ENCODE measurements around the gene FAM117B.
"Not testable (repeated sequence)": the region's sequence is repeated elsewhere in the genome, so short reads cannot be mapped to it uniquely, and the experiment has no call there.

Gene FAM117B

DNA sequence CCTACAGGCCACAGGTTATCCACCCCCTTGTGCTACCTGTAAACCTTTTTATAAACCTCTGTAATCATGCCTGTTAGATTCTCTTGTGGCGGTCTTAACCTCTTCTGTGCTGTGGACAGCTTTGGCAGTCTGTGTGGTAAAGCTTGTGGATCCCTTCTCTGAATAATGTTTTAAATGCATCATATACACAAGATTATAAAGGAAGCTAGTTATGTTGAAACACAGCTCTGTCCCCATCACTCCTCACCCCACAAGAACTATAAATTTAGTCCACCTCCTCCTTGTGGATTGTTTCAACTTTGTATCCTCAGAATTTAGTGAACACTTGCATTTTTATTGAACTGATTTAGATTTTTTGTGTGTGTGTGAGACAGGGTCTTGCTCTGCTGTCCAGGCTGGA is 129.1 kb downstream of the FAM117B start:
- DNase-seq = peak in 1 of 2 experiments; percentile 17

DNA sequence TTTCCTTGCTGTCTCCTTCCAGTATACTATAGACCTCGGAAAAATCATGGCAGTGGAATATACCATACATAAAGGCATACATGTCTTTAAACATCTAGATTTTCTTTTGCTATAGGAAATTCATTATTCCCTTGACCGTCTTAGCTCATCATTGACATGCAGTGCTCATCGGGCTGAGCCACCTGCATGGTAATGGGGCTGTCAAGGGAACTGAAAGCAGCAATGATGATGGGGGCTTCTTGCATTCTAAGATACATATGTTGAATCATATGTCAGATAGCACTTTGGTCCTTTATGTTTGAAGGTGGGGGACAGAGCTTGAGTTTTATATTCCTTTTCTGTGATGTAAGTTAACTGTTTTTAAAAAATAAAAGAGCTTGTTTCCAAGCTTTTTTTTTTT is 130.2 kb downstream of the FAM117B start:
- no peak for DNase-seq

DNA sequence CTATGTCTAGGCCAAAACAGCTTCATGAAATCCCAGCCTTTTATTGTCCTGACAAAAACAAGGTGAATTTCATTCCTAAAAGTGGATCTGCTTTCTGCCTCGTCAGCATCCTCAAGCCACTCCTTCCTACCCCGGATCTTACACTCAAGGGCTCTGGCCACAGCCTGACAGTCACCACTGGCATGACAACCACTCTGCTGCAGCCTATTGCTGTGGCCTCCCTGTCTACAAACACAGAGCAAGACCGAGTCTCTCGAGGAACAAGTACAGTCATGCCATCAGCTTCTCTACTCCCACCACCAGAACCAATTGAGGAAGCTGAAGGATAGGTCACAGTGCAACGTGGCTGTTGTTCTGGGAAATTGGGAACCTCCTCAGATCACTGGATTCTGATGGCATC is 130.7 kb downstream of the FAM117B start:
- DNase-seq = peak in 1 of 2 experiments; percentile 13

DNA sequence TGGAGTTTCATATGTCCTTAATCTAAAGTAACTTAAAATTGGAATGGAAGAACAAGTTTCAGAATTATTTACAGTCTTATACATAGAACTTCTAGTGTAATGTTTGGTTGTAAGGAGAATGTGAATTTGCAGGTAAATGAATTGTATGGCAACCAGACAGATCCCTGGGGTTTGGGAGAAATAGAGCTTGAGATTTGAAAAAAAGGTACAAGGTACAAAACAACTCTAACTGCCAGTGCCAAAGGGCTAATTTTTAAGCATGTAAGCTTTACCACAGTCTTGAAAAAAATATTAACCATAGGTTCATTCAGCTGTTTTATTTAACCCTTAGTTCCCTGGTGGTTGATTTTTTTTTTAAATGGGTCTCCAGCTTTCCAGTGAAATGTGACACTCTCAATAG is 133.5 kb downstream of the FAM117B start:
- DNase-seq = no peak

DNA sequence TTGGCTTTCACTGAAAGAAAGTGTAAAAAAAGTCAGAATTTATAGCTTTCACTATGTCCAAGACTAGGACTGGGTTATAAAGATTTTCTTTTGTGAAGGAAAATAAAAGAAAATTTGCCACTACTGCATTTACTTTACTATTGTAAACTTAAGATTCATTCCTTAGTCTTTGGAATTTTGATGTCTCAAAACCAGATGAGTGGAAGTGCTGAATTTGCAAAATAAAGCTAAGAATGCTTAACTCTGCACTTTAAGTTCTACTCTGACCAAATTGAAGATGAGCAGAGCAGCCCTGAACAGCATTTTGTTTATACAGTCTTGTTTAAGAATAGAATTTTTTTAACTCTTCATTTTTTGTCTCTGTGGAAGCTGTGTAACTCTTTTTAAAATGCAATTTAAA is 134.4 kb downstream of the FAM117B start:
- no peak for DNase-seq

DNA sequence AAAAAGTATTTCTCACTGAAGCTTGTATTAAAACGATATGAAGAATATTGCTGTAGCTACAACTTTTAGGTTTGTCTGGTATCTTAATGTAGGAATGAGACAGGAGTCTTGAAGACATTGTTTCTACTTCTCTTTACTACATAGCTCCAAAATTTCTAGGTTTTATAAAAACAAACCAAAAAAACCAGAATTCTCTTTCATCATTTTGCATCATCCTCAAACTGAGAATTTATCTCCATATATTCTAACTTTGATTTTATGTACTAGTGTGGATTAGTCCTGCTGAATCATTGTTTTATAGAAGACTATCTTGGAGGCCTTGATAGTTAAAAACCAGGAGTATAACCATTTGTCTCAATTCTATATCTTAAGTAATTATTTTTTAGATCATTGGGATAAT is 136.6 kb downstream of the FAM117B start:
- DNase-seq = no peak

DNA sequence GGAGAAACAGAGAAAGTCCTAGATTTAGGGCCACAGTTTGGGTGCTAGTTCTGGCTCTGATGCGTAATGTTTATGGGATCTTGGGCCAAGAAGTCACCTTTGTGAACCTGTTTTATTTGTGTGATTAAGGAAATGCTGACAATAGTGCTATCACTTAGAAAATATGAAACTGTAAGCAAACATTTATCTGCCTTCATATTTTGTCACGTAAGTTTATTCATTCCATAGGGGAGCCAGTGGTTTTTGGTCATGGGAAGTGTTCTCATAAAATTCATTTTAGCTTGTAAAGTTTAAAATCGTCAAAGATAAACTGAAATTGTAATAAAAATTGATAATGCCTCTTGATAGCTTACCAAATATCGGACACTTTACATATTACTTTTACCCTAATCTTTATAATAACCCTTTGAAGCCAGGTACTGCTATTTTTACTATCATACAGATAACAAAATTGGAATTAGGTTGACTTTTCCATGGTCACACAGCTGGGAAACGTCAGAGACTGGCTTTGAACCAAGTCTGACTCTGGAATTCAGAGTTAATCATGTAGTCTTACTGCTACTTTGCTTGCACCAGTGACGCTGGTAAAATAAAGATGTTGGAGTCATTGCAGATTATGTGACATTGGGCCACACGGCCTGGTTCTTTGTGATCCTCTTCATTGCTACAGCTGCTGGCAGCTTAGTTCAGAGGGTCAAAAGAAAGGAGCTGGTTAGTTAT is 137.1 kb downstream of the FAM117B start:
- DNase-seq = no peak

DNA sequence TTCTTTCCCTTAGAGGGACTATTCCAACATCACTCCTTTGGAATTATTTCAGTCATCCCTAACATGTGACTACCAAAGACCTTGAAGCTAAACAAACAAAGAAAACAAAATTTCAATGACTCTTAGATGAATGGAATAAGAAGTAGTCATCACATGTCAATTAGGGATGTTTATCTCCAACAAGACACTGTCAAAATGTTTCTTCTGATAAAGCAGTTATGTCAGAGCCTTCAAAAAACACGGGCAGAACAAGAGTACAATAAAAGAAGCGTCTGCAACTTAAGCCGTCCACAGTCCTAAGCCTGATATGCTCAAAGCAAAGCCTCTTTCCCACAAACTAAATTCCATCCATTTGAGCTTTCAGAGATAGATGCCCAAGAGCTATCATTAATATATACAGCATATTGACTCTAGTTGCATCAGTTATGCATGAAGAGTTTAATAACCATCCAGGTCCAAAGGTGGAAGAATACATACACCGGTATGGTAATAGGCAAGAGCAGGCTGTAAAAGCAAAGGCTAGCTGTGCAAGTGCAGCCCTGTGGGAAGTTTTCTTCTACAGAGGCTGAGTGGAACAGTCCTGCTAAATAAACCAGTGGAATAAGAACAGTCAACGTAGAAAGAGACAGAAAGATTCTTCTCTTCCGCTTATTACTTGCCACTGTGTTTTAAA is 138.7 kb downstream of the FAM117B start:
- DNase-seq = no peak

DNA sequence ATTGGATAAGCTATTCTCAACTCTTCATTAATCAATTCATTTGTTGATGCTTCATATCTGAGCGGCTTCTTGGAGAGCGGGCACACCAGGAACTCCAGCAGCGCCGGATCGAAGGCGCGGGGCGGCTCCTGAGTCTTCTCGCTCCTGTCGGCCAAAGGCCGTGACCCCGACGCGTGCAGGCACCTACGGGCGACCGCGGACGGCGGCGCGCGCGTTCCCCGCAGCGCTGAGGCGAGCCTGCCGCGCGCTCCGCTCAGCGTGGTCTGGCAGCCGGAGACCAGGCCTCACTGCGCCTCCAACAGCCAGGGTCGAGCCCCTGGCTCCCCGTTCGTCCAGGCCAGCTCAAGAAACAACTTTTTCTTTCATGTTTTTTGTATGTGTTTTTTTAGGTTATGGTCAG is 139.3 kb downstream of the FAM117B start:
- DNase-seq = no peak

DNA sequence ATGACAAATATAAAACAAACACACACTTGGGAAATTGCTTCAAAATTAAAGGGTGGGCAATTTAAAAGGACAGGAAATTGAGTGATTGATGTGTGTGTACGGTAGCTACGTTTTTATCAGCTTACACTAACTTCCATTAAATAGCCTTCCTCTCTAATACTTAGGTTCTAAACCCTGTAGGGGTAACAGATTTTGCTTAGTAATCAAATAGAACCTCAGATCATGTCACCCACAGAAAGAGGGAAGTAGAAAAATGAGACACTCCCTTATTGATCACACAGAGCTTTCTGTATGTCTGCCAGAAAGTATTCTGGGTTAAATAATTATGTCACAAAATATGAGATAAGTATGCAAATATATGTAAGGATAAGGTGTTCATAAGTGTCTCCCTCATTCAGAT is 143.4 kb downstream of the FAM117B start:
- peak in 1 of 2 experiments; percentile 23 for DNase-seq

DNA sequence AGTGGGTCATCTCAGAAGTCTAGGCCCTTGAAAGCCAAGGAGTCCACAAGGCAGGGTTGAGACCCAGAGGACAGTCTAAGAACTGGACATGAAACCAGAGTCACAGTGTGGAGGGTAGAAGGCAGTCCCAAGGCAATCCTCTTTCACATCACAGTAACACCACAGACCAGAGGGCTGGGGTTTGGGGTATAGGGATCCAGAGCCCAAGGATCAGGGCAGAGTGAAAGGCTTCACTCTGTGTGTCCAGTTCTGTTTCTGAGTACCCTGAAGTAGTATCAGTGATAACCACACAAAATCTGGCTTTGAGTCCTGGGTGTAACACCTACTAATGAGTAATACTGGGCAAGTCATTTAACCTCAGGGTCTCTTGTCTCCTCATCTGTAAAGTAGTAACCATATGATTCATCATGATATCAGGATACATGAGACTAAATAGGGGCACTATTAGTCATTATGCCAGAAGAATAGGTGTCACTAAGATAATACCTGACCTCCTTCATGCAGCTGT is 145.8 kb downstream of the FAM117B start:
- DNase-seq = no peak

DNA sequence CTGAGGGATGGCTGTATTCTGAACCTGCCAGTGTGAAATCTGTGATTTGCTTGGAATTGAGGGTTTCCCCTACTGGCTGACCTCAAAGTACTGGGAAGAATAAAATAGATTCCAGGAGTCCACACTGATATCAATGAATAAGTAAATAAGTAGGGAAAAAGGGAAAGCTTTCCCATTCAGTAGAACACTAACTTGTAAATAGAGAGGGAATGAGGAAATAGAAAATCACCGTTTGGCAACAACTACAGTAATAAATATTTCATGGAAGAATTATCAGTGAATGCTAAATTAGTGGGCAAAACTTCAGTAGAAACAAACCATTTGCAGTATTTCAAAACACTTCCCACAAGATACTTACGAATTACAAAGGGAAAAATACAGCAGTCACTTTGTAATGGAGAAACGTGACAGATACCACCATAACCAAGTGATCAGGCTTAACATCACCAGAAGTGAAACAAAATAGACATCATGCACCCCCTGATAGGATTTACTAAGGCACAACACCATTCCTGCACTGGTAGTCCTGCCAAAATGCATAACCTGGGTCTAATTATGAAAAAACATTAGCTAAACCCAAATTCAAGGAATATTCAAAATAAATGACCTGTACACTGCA is 148.3 kb downstream of the FAM117B start:
- no peak for DNase-seq

DNA sequence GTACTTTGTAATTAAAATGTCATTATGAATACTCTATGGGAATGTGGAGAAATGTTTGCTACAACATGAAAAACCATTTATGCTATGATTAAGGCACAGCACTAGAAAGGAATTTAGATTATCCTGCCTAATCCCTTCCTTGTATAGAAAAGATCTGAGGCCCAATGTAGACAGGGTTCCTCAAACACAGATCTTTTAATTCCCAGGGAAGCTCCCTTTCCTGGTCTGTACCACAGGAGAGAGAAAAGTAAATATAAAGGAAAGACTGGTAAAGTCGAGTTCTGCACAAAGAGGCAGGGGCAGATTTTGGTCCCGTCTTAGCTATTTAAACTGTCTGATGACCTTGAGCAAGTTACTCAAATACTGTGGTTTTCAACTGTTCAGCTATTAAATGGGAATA is 152.1 kb downstream of the FAM117B start:
- DNase-seq = no peak

DNA sequence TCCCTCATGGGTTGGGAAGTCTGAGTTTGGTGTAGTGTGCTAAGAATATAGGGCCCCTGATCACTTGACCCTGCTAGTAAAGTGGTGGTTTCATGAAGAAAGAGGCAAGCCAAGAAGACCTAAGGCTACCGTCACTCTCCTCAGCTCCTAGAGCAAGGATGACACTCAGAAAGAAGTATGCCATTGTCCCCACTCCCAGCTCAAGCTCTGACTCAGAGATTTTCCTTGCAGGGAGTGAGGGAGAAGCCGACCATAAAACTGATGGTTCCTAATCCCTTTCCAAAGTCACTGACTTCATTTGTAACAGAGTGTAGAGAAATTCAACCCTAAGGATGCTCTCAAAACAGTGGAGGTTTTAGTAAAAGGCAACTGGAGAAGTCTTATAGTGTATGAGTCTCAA is 155.9 kb downstream of the FAM117B start:
- DNase-seq = no peak

DNA sequence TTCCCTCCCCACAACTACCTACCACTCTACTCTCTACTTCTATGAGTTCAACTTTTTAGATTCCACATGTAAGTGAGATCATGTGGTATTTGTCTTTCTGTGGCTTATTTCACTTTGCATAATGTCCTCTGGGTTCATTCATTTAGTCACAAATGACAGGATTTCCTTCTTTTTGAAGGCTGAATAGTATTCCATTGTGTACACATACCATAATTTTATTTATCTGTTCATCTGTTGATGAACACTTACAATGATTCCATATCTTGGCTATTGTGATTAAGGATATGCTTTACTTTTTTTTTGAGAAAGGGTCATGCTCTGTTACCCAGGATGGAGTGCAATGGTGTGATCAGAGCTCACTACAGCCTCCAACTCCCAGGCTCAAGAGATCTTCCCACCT is 163.2 kb downstream of the FAM117B start:
- no peak for DNase-seq

DNA sequence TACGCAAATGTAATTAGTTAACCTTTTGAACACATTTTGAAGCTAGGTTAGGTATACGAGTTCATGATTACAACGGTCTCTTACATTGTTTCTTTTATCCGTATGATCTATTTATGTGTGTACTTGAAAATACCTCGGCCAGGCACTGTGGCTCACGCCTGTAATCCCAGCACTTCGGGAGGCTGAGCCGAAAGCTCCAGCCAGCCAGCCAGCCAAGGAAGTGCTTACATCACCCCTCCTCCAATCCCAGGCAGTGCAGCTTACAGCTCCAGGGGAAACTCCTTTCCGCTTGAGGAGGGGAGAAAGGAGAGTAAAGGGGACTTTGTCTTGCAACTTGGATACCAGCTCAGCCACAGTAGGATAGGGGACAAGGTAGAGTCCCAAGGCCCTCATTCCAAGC is 171.1 kb downstream of the FAM117B start:
- not testable (repeated sequence) for DNase-seq

DNA sequence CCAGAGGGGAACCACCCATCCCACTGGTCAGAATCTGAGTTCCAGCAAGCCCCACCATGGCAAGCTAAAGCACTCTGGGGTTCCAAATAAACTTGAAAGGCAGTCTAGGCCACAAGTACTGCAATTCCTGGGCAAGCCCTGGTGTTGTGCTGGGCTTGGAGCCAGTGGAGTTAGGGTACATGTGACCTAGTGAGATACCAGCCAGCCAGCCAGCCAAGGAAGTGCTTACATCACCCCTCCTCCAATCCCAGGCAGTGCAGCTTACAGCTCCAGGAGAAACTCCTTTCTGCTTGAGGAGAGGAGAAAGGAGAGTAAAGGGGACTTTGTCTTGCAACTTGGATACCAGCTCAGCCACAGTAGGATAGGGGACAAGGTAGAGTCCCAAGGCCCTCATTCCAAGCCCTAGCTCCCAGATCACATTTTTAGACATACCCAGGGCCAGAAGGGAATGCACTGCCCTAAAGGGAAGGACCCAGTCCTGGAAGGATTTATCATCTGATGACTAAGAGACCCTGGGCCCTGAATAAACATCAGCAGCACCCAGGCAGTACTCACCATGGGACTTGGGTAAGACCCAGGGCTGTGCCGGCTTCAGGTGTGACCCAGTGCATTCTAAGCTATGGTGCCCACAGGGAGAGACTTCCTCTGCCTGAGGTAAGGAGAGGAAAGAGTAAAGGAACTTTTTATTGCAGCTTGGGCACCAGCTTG is 172.8 kb downstream of the FAM117B start:
- peak; percentile 21 to 37 for DNase-seq

DNA sequence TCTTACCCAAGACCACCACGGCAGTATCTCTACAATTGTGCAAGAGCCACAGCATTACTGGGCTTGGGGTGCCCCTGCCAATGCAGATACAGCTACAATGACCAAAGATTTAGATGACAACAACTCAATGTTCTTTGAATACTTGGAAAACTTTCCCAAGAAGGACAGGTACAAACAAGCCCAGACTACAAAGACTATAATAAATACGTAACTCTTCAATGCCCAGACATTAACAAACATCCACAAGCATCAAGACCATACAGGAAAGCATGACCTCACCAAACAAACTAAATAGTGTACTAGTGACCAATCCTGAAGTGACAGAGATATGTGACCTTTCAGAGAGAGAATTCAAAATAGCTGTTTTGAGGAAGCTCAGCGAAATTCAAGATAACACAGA is 174.0 kb downstream of the FAM117B start:
- DNase-seq = no peak

DNA sequence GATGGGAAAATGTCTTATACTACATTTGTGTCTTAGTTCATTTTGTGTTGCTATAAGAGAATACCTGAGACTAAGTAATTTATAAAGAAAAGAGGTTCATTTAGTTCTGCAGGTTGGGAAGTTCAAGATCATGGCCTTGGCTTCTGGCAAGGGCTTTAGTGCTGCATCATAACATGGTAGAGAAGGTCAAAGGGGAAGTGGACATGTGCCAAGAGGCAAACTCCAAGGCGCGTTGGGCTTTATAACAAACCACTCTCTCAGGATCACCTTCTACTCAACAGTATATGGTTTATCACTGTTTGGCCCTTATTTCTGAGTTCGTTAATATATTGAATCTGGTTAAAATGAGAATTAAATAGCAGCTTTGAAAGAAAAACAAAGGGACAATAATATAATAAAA is 178.6 kb downstream of the FAM117B start:
- no peak for DNase-seq

DNA sequence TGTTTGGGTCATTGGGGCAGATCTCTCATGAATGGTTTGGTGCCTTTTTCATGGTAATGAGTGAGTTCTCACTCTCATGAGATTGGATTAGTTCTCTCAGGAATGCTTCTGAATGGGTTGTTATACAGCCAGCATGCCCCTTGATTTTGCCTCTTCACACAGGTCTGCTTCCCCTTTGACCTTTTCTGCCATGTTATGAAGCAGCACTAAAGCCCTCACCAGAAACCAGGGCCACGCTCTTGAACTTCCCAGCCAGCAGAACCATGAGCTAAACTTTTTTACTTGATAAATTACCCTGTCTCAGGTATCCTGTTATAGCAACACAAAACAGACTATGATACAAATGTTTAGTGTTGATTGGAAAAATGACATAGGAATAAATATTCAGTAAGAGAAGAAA is 179.5 kb downstream of the FAM117B start:
- no peak for DNase-seq

DNA sequence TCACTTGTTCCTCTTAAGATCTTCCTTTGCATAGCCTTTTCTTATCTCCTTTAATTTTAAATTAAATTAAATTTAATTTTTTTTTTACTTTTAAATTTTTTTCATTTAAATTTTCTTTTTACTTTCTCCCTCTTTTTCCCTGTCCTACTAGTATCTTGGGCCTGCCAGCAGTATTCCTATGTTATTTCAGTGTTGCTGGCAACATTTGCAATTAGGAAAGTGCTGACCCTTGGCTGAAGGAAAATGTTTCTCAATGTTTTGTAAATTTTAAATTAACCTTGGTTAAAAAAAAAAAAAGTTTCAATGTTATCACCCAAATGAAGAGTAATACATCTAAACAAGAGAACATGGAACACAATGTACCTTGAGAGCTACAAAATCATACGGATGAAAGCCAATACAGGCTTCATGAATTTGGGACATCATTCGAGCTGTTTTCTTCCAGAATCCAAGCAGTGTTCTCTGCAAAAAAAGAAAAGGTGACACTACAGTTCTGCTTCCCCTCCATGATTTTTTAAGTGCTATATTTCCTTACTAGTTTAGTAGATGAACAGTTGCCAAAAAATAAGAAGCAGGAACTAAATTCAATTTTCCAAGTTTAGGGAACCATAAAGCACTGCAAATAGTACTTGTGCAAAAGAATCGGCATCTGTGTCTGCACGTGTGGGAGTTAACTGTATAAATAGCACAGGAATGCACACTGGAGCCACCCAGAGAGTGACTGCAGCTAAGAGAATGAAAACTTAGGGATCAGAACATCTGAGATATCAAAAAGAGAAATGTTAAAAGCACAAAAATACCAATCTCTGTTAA is 181.0 kb downstream of the FAM117B start:
- no peak for DNase-seq

DNA sequence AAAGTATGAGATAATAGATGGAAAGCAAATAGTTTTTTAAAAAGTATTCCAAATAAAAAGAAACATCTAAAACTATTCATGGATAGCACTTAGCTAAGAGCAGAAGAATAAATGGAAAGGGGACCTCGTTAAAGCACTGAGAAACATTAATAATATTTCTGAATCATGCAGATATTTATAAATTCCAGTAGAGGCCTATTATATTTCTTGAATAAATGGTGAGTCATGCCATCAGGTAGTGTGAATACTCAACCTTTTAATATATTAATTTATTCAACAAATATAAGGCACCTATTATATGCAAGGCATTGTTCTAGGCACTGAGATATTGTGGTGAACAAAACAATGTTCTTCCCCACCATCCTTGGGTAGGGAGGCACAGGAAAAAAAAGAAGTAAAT is 183.0 kb downstream of the FAM117B start:
- no peak for DNase-seq

DNA sequence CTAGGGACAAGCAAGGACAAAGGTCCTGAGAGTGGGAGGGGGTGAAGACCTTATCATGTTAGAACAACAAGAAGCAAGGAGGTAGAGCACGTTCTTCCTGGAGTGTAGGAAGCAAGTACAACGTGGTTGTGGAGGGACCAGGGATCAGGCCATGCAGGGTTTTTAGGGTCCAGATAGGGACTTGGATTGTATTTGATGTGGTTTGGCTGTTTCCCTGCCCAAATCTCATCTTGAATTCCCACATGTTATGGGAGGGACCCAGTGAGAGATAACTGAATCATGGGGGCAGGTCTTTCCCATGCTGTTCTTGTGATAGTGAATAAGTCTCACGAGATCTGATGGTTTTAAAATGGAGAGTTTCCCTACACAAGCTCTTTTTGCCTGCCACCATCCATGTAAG is 183.6 kb downstream of the FAM117B start:
- DNase-seq = no peak

All from Kasumi-1 (cell line).